AG04450 (cell line): ENCODE data around the gene TTC8. TPM values are rescaled to one million over a fixed set of nuclear protein-coding genes. Genes with fewer than 3 reads are reported as not detected.

ENCODE experiments used
- CTCF ChIA-PET: fragments of 300-600, 350-600 bp; formaldehyde crosslinking; extraction: SDS; loops from one replicate; lab custom pipeline; 2022; ENCODE audit warnings: antibody characterized with exemption, inconsistent platforms; lab: Charles Lee
- POLR2A ChIA-PET: fragments of 350-600 bp; formaldehyde crosslinking; extraction: SDS; loops from one replicate; lab custom pipeline; 2021; ENCODE audit warnings: antibody characterized with exemption, inconsistent platforms; lab: Yijun Ruan, JAX
- DNase-seq: peaks from one replicate; pipeline ENCODE4 v3.0.0-alpha.2; 2011; ENCODE audit warnings: low read depth, low spot score
- H3K27ac ChIP-seq: one replicate; pipeline ENCODE4 v1.5.1; 2012; ENCODE audit warnings: low read depth, low read length, control low read depth
- H3K27me3 ChIP-seq: one replicate; pipeline ENCODE4 v1.6.0; 2012; ENCODE audit warnings: low read length; ENCODE audit not compliant: control insufficient read depth, insufficient read depth
- H3K4me3 ChIP-seq: 2 replicates; pipeline ENCODE4 v1.5.1; 2011; ENCODE audit warnings: mild to moderate bottlenecking, low read depth, low read length, control low read depth
- H3K9me3 ChIP-seq: 2 replicates; pipeline ENCODE4 v1.5.1; 2012; ENCODE audit warnings: low read length; ENCODE audit not compliant: control insufficient read depth, insufficient read depth
- polyA plus RNA-seq: library from polyadenylated mRNA; depleted of rRNA; stranded (reverse); fragments of >200 nt; gene quantifications from 2 replicates; pipeline ENCODE4 v1.2.3, GENCODE V29; 2011
- TF ChIP-seq, protein P1 (sequence below): IDR thresholded peaks from 2 replicates; pipeline ENCODE4 v1.5.1; 2011; ENCODE audit warnings: low read depth, low read length, control low read depth, inconsistent platforms

The TTC8 gene
- polyA plus RNA-seq, 1 experiment = 83.4 TPM

DNA sequence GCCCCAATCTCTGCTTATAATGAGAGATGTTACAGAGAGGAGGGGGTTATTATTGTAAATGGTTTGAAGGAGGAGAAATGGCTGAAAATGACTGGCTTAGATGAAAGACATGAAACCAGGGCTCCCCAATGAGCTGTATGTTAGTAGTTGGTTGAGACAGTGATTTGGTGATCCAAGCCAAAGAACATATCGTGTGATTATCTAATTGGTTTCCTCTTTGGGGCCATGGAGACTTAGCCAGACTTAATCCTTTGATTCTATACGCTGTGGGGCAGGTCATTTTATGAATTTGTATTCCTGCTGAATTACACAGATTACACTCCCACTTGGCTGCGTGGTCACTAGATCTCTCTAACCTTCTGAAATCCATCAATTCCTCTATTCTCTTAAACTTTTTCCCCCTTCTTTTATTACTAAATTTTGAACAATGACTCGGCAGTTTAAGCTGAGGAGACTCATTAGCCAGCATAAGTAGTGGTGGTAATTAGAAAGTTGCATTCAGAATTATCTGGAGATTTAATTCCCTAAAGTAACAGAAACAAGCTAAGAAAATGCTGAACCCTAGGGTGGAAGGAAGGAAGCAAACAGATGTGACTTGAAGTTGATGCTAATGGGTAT lies 5.3 kb downstream of the TTC8 start:
- peaks cover 3% of the 10 kb centered on the region; the same call in 1 of the 2 replicates for H3K9me3 ChIP-seq
- H3K4me3 ChIP-seq = no peak overlapping the region
- no peak overlapping the region for H3K27ac ChIP-seq
- TF ChIP-seq, protein P1, sequence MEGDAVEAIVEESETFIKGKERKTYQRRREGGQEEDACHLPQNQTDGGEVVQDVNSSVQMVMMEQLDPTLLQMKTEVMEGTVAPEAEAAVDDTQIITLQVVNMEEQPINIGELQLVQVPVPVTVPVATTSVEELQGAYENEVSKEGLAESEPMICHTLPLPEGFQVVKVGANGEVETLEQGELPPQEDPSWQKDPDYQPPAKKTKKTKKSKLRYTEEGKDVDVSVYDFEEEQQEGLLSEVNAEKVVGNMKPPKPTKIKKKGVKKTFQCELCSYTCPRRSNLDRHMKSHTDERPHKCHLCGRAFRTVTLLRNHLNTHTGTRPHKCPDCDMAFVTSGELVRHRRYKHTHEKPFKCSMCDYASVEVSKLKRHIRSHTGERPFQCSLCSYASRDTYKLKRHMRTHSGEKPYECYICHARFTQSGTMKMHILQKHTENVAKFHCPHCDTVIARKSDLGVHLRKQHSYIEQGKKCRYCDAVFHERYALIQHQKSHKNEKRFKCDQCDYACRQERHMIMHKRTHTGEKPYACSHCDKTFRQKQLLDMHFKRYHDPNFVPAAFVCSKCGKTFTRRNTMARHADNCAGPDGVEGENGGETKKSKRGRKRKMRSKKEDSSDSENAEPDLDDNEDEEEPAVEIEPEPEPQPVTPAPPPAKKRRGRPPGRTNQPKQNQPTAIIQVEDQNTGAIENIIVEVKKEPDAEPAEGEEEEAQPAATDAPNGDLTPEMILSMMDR = no peak
- no peaks in the 10 kb centered on the region for H3K27me3 ChIP-seq
- DNase-seq = no peak
- POLR2A ChIA-PET = no interaction called here
- CTCF ChIA-PET = interaction anchor here (1.3 kb wide), 1 partner anchor 162 kb away, joined by 3 read pairs; no protein-coding TSS in a partner anchor

DNA sequence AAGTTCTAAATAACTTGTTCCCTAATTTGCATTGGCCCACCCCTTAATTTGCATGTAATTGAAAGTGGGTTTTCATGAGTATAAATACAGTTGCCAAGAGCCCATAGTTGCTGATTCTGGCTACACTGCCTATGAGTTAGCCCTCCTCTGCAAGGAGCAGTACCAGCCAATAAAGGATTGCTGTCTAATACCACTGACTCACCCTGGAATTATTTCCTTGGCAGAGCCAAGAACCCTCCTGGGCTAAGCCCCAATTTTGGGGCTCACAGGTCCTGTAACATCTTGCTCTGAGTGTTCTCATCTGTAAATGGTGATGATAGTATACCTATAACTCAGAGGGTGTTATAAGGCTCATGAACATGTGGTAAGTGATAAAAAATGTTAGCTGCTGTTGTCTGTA lies 6.8 kb downstream of the TTC8 start:
- Histone ChIP-seq H3K27me3 (no peaks in the 10 kb centered on the region), H3K27ac (no peak overlapping the region), H3K9me3 (peaks cover 2% of the 10 kb centered on the region; the same call in 1 of the 2 replicates), H3K4me3 (no peak overlapping the region)
- POLR2A ChIA-PET = no interaction called here
- CTCF ChIA-PET = no interaction called here
- TF ChIP-seq, protein P1 = no peak
- DNase-seq = no peak

DNA sequence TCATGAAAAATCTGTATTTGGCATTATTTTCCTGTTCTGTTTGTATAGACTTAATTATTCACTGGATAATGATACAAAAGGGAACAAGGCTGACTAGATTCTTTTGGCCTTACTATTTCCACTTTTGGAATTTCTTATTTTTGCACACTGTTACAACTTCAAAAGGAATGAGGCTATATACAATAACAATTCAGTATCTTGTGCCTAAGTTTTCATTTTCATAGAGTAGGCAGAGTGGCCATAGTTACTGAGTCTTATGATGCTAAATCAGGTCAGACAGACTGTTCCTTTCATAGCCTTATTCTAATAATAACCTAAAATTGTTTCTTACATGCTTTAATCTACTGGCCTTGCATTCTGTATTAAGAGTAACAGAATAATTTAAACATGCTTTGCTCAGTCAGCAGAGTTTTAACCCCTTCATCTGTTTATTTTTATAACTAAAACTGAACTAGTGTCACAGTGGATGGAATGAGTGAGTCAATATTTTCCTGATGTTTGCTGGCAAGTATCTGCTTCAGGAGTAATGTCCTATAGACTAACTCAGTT lies 10.5 kb downstream of the TTC8 start:
- H3K4me3 ChIP-seq = no peak overlapping the region
- TF ChIP-seq, protein P1 = no peak
- ChIA-PET POLR2A (interaction anchor here (1.2 to 1.8 kb wide), 2 partner anchors 10 to 42 kb away, joined by 4 to 18 read pairs; partner anchors contain the start of genes EML5 and TTC8), CTCF (interaction anchor here (1.0 kb wide), 2 partner anchors 9 to 42 kb away, joined by 3 to 4 read pairs; partner anchors contain the start of gene EML5)
- no peaks in the 10 kb centered on the region for H3K9me3 ChIP-seq
- DNase-seq = peak; percentile 39
- no peak overlapping the region for H3K27ac ChIP-seq
- no peaks in the 10 kb centered on the region for H3K27me3 ChIP-seq

DNA sequence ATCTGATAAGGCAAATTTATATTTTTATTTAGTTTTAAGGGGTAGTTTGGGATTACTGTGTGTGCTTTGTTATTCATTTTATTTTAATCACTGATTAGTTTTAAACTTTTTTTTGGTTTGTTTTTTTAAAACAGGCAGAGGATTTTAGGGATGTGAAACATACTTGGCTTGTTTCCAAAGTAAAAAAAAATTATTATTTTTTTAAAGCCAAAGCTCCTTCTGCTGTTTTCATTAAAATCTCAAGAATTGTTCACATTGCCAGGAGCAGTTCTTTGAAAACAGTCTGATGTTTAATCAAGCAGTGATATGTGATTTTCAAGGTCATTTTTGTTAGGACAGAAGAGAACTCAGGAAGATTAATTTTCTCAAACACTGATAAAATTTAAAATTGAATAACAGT lies 11.2 kb downstream of the TTC8 start:
- H3K4me3 ChIP-seq = no peak overlapping the region
- DNase-seq = no peak
- H3K27ac ChIP-seq = no peak overlapping the region
- TF ChIP-seq, protein P1 = no peak
- CTCF ChIA-PET = interaction anchor here (1.0 kb wide), 2 partner anchors 10 to 43 kb away, joined by 3 to 4 read pairs; partner anchors contain the start of gene EML5
- H3K9me3 ChIP-seq = no peaks in the 10 kb centered on the region
- no peaks in the 10 kb centered on the region for H3K27me3 ChIP-seq
- POLR2A ChIA-PET = no interaction called here

DNA sequence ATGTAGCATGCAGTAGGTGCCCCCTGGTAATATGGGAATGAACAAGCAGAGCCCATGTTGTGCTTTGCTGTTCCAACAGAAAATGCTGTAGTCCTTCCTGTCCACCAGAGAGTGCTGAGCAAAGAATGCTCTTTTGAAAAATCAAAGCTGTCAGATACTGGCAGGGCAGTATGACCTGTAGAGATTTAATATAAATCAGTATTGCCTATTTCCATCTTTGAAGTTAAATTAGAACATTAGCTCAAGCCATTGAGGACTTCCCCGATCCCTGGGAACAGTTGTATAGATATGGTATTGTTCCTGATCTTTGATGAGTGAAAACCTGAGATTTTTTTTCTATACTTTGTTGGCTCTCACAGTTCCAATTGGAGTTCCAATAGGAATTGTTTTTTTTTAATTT lies 13.0 kb downstream of the TTC8 start:
- CTCF ChIA-PET = interaction anchor here (1.2 kb wide), 1 partner anchor 13 kb away, joined by 6 read pairs; the partner anchor contains the start of gene TTC8
- no peak overlapping the region for H3K27ac ChIP-seq
- no peaks in the 10 kb centered on the region for H3K27me3 ChIP-seq
- H3K9me3 ChIP-seq = no peaks in the 10 kb centered on the region
- POLR2A ChIA-PET = interaction anchor here (0.7 to 1.1 kb wide), 2 partner anchors 13 to 516 kb away, joined by 3 read pairs; partner anchors contain the start of gene TTC8
- DNase-seq = no peak
- TF ChIP-seq, protein P1 = no peak
- H3K4me3 ChIP-seq = no peak overlapping the region
